GM18951 (cell line): ENCODE data around the gene VWA8.

Experiments used
- POLR2A ChIP-seq: IDR thresholded peaks from 4 replicates; pipeline ENCODE4 v1.6.1; 2011; ENCODE audit warnings: mild to moderate bottlenecking; ENCODE audit not compliant: insufficient read length, insufficient read depth; ENCODE audit errors: extremely low read depth
- in situ Hi-C: fragments of 300-500 bp; cut with MboI; formaldehyde crosslinking; loops from one replicate; pipeline ENCODE4 v1.12.0; 2022; ENCODE audit warnings: low sequenced_read_pairs, mixed read lengths, inconsistent platforms; ENCODE audit not compliant: unreplicated experiment

The VWA8 gene

GRCh38 chr13:41782086-41782485 lies 178.8 kb downstream of the VWA8 start:
- in situ Hi-C loops = no loop called here
- no peak for TF ChIP-seq POLR2A

GRCh38 chr13:41780715-41781706 lies 179.9 kb downstream of the VWA8 start:
- in situ Hi-C loops = no loop called here
- no peak for TF ChIP-seq POLR2A

GRCh38 chr13:41775251-41775650 lies 185.7 kb downstream of the VWA8 start:
- in situ Hi-C loops = no loop called here
- no peak for TF ChIP-seq POLR2A

- TF ChIP-seq POLR2A = no peak
- in situ Hi-C loops = no loop called here
These were observed 186.2 kb downstream of the VWA8 start for GRCh38 chr13:41774605-41775218.

- in situ Hi-C loops = no loop called here
- TF ChIP-seq POLR2A = no peak
These were observed 193.1 kb downstream of the VWA8 start for GRCh38 chr13:41767801-41768200.

GRCh38 chr13:41766439-41766838 lies 194.5 kb downstream of the VWA8 start:
- TF ChIP-seq POLR2A = no peak
- in situ Hi-C loops = no loop called here

- TF ChIP-seq POLR2A = no peak
- in situ Hi-C loops = no loop called here
These were observed 195.1 kb downstream of the VWA8 start for GRCh38 chr13:41765813-41766212.

GRCh38 chr13:41765020-41765419 lies 195.9 kb downstream of the VWA8 start:
- in situ Hi-C loops = no loop called here
- TF ChIP-seq POLR2A = no peak

GRCh38 chr13:41764558-41764957 lies 196.4 kb downstream of the VWA8 start:
- in situ Hi-C loops = no loop called here
- no peak for TF ChIP-seq POLR2A

GRCh38 chr13:41763782-41764181 lies 197.1 kb downstream of the VWA8 start:
- in situ Hi-C loops = no loop called here
- no peak for TF ChIP-seq POLR2A

GRCh38 chr13:41762796-41763195 lies 198.1 kb downstream of the VWA8 start:
- no peak for TF ChIP-seq POLR2A
- in situ Hi-C loops = no loop called here

- TF ChIP-seq POLR2A = no peak
- in situ Hi-C loops = no loop called here
These were observed 204.6 kb downstream of the VWA8 start for GRCh38 chr13:41756198-41756880.

GRCh38 chr13:41751734-41752445 lies 209.0 kb downstream of the VWA8 start:
- TF ChIP-seq POLR2A = no peak
- in situ Hi-C loops = no loop called here
